GM12874 (cell line): Measurements from ENCODE around the gene THSD4.
A peak's percentile ranks its signal among the peaks of the same experiment; 100 is the strongest.

ENCODE experiments used
- CTCF ChIP-seq: IDR thresholded peaks from 2 replicates; pipeline ENCODE4 v1.5.1; 2011; ENCODE audit warnings: low read depth, mild to moderate bottlenecking, control low read depth, low read length, moderate library complexity; ENCODE audit not compliant: insufficient read depth

THSD4 gene

GRCh38 chr15:71566226-71566625, 451.0 kb downstream of the THSD4 start:
- no peak for TF ChIP-seq CTCF

- no peak for TF ChIP-seq CTCF
Measured at GRCh38 chr15:71567173-71567572, 451.9 kb downstream of the THSD4 start.

- TF ChIP-seq CTCF = no peak
Measured at GRCh38 chr15:71568227-71568626, 453.0 kb downstream of the THSD4 start.

GRCh38 chr15:71570736-71571135, 455.5 kb downstream of the THSD4 start:
- no peak for TF ChIP-seq CTCF

GRCh38 chr15:71571641-71572040, 456.4 kb downstream of the THSD4 start:
- no peak for TF ChIP-seq CTCF

GRCh38 chr15:71572452-71573053, 457.3 kb downstream of the THSD4 start:
- TF ChIP-seq CTCF = no peak

GRCh38 chr15:71573599-71573998, 458.3 kb downstream of the THSD4 start:
- TF ChIP-seq CTCF = no peak

GRCh38 chr15:71575474-71576045, 460.3 kb downstream of the THSD4 start:
- TF ChIP-seq CTCF = peak; percentile 22; the same call in 1 of the 2 replicates
